Measurements from ENCODE around the gene LORICRIN.

LORICRIN gene

GRCh38 chr1:153306303-153307220 lies 47.1 kb downstream of the LORICRIN start:
- TF ChIP-seq CTCF (IDR thresholded peaks at IDR 0.05; ENCODE audit: borderline replicate concordance, control extremely low read depth, extremely low read depth, insufficient read depth, missing control alignments): no peak
- DNase-seq (ENCODE audit: low spot score): no peak
- in situ Hi-C loops (cut with MboI; ENCODE audit: low sequenced_read_pairs, unreplicated experiment): no loop called here

GRCh38 chr1:153307221-153307600 lies 47.7 kb downstream of the LORICRIN start:
- DNase-seq (ENCODE audit: low spot score): no peak
- TF ChIP-seq CTCF (IDR thresholded peaks at IDR 0.05; ENCODE audit: borderline replicate concordance, control extremely low read depth, extremely low read depth, insufficient read depth, missing control alignments): no peak
- in situ Hi-C loops (cut with MboI; ENCODE audit: low sequenced_read_pairs, unreplicated experiment): no loop called here

- in situ Hi-C loops (cut with MboI; ENCODE audit: low sequenced_read_pairs, unreplicated experiment): no loop called here
- DNase-seq (ENCODE audit: low spot score): no peak
- no peak for TF ChIP-seq CTCF (IDR thresholded peaks at IDR 0.05; ENCODE audit: borderline replicate concordance, control extremely low read depth, extremely low read depth, insufficient read depth, missing control alignments)
Observed at GRCh38 chr1:153308540-153308939, 49.1 kb downstream of the LORICRIN start.

GRCh38 chr1:153309441-153309840 lies 50.0 kb downstream of the LORICRIN start:
- no peak for TF ChIP-seq CTCF (IDR thresholded peaks at IDR 0.05; ENCODE audit: borderline replicate concordance, control extremely low read depth, extremely low read depth, insufficient read depth, missing control alignments)
- no peak for DNase-seq (ENCODE audit: low spot score)
- in situ Hi-C loops (cut with MboI; ENCODE audit: low sequenced_read_pairs, unreplicated experiment): no loop called here

- in situ Hi-C loops (cut with MboI; ENCODE audit: low sequenced_read_pairs, unreplicated experiment): no loop called here
- no peak for DNase-seq (ENCODE audit: low spot score)
- TF ChIP-seq CTCF (IDR thresholded peaks at IDR 0.05; ENCODE audit: borderline replicate concordance, control extremely low read depth, extremely low read depth, insufficient read depth, missing control alignments): no peak
Observed at GRCh38 chr1:153310526-153310925, 51.0 kb downstream of the LORICRIN start.

All from GM13976 (cell line).